ENCODE results near the gene KIF26A. TPM values are rescaled to one million over a fixed set of nuclear protein-coding genes. Genes with fewer than 3 reads are reported as not detected.
A peak's percentile ranks its signal among the peaks of the same experiment; 100 is the strongest.

The KIF26A gene
- polyA plus RNA-seq, 1 of the 3 experiments (the other 2 are of a cell fraction), result 1.7 TPM

DNA sequence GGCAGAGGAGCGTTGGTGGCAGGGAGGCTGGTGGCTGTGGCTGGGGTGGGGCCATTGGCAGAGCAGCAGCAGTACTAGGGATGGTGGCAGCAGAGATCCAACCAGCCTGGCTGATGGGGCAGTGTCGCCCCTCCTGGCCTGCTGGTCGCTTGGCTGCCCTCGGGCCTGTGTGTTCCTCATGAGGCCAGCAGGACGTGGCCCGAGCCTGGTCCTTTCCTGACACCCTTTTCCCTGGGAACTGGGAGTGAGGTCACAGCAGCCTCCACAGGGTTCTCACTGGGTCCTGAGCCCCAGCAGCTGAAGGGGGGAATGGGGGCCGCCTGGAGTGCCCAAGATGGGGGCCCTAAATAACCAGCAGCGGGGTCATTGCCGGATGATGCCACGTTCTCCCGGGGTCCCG, 46.1 kb downstream of the KIF26A start:
- ChIA-PET CTCF (interaction anchor here (0.7 to 1.9 kb wide), 4 partner anchors 16 to 327 kb away, joined by 3 to 7 read pairs (median 3); no protein-coding TSS in a partner anchor), POLR2A (interaction anchor here (1.7 kb wide), 1 partner anchor 40 kb away, joined by 5 read pairs; no protein-coding TSS in a partner anchor)
- peak overlapping the region in 1 of 2 experiments; percentile 60; a peak in 1 of 4 replicates for H3K27ac ChIP-seq (ENCODE audit: low read depth in 2 of 2, low read length in 1 of 2)
- H3K9me2 ChIP-seq, result no peaks in the 10 kb centered on the region
- no peaks in the 10 kb centered on the region for H3K27me3 ChIP-seq (ENCODE audit: insufficient read depth)
- no peaks in the 10 kb centered on the region for H4K20me1 ChIP-seq (ENCODE audit: insufficient read depth)
- TF ChIP-seq TCF12 (IDR thresholded peaks at IDR 0.05) (no peak), NRF1 (IDR thresholded peaks at IDR 0.05; ENCODE audit: low read depth, low read length) (no peak), ELF1 (IDR thresholded peaks at IDR 0.05) (no peak), EZH2phosphoT487 (IDR thresholded peaks at IDR 0.05; ENCODE audit: borderline replicate concordance, low read depth) (no peak), SMC3 (IDR thresholded peaks at IDR 0.05; ENCODE audit: low read depth, low read length) (peak; percentile 5; the same call in 1 of the 2 replicates), RAD21 (IDR thresholded peaks at IDR 0.05; ENCODE audit: low read length) (peak; percentile 39)
- TF ChIP-seq, protein P1, sequence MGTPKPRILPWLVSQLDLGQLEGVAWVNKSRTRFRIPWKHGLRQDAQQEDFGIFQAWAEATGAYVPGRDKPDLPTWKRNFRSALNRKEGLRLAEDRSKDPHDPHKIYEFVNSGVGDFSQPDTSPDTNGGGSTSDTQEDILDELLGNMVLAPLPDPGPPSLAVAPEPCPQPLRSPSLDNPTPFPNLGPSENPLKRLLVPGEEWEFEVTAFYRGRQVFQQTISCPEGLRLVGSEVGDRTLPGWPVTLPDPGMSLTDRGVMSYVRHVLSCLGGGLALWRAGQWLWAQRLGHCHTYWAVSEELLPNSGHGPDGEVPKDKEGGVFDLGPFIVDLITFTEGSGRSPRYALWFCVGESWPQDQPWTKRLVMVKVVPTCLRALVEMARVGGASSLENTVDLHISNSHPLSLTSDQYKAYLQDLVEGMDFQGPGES (IDR thresholded peaks at IDR 0.05; ENCODE audit: low read depth, low read length), result no peak
- TF ChIP-seq, protein P2, sequence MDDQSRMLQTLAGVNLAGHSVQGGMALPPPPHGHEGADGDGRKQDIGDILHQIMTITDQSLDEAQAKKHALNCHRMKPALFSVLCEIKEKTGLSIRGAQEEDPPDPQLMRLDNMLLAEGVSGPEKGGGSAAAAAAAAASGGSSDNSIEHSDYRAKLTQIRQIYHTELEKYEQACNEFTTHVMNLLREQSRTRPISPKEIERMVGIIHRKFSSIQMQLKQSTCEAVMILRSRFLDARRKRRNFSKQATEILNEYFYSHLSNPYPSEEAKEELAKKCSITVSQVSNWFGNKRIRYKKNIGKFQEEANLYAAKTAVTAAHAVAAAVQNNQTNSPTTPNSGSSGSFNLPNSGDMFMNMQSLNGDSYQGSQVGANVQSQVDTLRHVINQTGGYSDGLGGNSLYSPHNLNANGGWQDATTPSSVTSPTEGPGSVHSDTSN (IDR thresholded peaks at IDR 0.05), result no peak
- H3K9ac ChIP-seq, result no peak overlapping the region
- H3K4me3 ChIP-seq (ENCODE audit: low read depth in 2 of 2, low read length in 1 of 2), result no peak overlapping the region
- no CpG with 5 or more reads among the region's 12 CpGs for WGBS (ENCODE audit: low lambda C conversion rate)
- no peak overlapping the region for H2AFZ ChIP-seq (ENCODE audit: low read depth)
- no peak overlapping the region for H3K4me2 ChIP-seq
- H3K4me1 ChIP-seq (ENCODE audit: control insufficient read depth in 1 of 2, insufficient read depth in 2 of 2, low read depth in 1 of 2, low read length in 1 of 2), result peaks cover 0 to 28% of the 10 kb centered on the region in 2 experiments; a peak in 1 of 4 replicates
- DNase-seq, result peak; percentile 85
- H3K9me3 ChIP-seq, result no peaks in the 10 kb centered on the region
- H3K36me3 ChIP-seq (replicated peaks in 1 of 2; ENCODE audit: control insufficient read depth in 1 of 2, insufficient read depth in 2 of 2, low read length in 1 of 2), result no peaks in the 10 kb centered on the region
- no peaks in the 10 kb centered on the region for H3F3A ChIP-seq (replicated peaks; ENCODE audit: insufficient read depth)
- H3K79me2 ChIP-seq (ENCODE audit: insufficient read depth), result no peaks in the 10 kb centered on the region

DNA sequence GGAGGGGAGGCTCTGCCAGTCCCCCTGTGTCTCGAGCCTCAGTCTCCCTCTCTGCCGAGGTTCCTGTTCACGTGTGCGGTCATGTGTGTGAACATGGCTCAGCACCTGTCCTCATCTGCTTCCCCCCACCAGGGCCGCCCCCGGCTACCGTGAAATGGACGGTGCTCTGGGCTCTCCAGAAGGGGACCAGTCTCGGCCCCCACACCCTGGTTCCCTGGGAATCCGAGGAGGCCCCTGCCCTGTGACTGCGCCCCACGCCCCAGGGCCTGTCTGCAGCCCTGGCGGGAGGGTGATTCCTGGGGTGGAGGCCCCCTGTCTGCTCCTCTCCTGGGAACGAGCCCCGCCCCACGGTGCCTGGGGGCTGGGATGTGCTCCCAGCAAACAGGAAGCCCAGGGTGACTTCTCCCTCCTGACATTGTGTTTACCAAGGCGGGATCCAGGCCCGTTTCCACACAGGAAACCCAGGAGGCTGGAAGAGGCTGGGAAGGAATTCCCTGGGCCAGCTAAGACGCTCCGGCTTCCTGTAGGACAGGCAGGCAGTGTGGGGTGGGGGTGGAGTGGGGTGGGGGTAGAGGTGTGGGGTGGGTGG, 46.6 kb downstream of the KIF26A start:
- no peaks in the 10 kb centered on the region for H3K9me2 ChIP-seq

More for the DNA sequence above, 46.6 kb downstream of the KIF26A start:
- peaks cover 0 to 30% of the 10 kb centered on the region in 2 experiments; a peak in 1 of 4 replicates for H3K4me1 ChIP-seq (ENCODE audit: control insufficient read depth in 1 of 2, insufficient read depth in 2 of 2, low read depth in 1 of 2, low read length in 1 of 2)
- peak overlapping the region in 1 of 2 experiments; percentile 60; a peak in 1 of 4 replicates for H3K27ac ChIP-seq (ENCODE audit: low read depth in 2 of 2, low read length in 1 of 2)
- H3K79me2 ChIP-seq (ENCODE audit: insufficient read depth), result no peaks in the 10 kb centered on the region
- H2AFZ ChIP-seq (ENCODE audit: low read depth), result no peak overlapping the region
- no peak overlapping the region for H3K4me2 ChIP-seq
- WGBS (ENCODE audit: low lambda C conversion rate), result 76% methylated on average over 13 of the region's 20 CpGs
- ChIA-PET POLR2A (no interaction called here), CTCF (interaction anchor here (0.9 to 1.5 kb wide), 4 partner anchors 14 to 35 kb away, joined by 3 to 4 read pairs (median 3); no protein-coding TSS in a partner anchor)
- no peaks in the 10 kb centered on the region for H3F3A ChIP-seq (replicated peaks; ENCODE audit: insufficient read depth)
- no peaks in the 10 kb centered on the region for H3K36me3 ChIP-seq (replicated peaks in 1 of 2; ENCODE audit: control insufficient read depth in 1 of 2, insufficient read depth in 2 of 2, low read length in 1 of 2)
- no peaks in the 10 kb centered on the region for H4K20me1 ChIP-seq (ENCODE audit: insufficient read depth)
- no peak overlapping the region for H3K9ac ChIP-seq
- no peak overlapping the region for H3K4me3 ChIP-seq (ENCODE audit: low read depth in 2 of 2, low read length in 1 of 2)
- no peaks in the 10 kb centered on the region for H3K27me3 ChIP-seq (ENCODE audit: insufficient read depth)
- TF ChIP-seq MEF2A (IDR thresholded peaks at IDR 0.05; ENCODE audit: borderline replicate concordance, low read depth) (no peak), RCOR1 (IDR thresholded peaks at IDR 0.05; ENCODE audit: low read length) (no peak), YY1 (IDR thresholded peaks at IDR 0.05; ENCODE audit: low read depth) (no peak), NRF1 (IDR thresholded peaks at IDR 0.05; ENCODE audit: low read depth, low read length) (no peak), TCF12 (IDR thresholded peaks at IDR 0.05) (no peak), RXRA (IDR thresholded peaks at IDR 0.05; ENCODE audit: borderline replicate concordance, low read depth) (no peak), RAD21 (IDR thresholded peaks at IDR 0.05; ENCODE audit: low read length) (no peak), EZH2phosphoT487 (IDR thresholded peaks at IDR 0.05; ENCODE audit: borderline replicate concordance, low read depth) (no peak), TAF1 (IDR thresholded peaks at IDR 0.05; ENCODE audit: borderline replicate concordance, low read depth, low read length) (no peak), SMC3 (IDR thresholded peaks at IDR 0.05; ENCODE audit: low read depth, low read length) (no peak), POLR2AphosphoS5 (IDR thresholded peaks at IDR 0.05; ENCODE audit: low read depth, low read length) (no peak), ELF1 (IDR thresholded peaks at IDR 0.05) (no peak)
- TF ChIP-seq, protein P3, sequence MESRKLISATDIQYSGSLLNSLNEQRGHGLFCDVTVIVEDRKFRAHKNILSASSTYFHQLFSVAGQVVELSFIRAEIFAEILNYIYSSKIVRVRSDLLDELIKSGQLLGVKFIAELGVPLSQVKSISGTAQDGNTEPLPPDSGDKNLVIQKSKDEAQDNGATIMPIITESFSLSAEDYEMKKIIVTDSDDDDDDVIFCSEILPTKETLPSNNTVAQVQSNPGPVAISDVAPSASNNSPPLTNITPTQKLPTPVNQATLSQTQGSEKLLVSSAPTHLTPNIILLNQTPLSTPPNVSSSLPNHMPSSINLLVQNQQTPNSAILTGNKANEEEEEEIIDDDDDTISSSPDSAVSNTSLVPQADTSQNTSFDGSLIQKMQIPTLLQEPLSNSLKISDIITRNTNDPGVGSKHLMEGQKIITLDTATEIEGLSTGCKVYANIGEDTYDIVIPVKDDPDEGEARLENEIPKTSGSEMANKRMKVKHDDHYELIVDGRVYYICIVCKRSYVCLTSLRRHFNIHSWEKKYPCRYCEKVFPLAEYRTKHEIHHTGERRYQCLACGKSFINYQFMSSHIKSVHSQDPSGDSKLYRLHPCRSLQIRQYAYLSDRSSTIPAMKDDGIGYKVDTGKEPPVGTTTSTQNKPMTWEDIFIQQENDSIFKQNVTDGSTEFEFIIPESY (IDR thresholded peaks at IDR 0.05; ENCODE audit: borderline replicate concordance, low read depth), result no peak
- TF ChIP-seq, protein P4, sequence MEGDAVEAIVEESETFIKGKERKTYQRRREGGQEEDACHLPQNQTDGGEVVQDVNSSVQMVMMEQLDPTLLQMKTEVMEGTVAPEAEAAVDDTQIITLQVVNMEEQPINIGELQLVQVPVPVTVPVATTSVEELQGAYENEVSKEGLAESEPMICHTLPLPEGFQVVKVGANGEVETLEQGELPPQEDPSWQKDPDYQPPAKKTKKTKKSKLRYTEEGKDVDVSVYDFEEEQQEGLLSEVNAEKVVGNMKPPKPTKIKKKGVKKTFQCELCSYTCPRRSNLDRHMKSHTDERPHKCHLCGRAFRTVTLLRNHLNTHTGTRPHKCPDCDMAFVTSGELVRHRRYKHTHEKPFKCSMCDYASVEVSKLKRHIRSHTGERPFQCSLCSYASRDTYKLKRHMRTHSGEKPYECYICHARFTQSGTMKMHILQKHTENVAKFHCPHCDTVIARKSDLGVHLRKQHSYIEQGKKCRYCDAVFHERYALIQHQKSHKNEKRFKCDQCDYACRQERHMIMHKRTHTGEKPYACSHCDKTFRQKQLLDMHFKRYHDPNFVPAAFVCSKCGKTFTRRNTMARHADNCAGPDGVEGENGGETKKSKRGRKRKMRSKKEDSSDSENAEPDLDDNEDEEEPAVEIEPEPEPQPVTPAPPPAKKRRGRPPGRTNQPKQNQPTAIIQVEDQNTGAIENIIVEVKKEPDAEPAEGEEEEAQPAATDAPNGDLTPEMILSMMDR (IDR thresholded peaks at IDR 0.05), result no peak
- TF ChIP-seq, protein P5, sequence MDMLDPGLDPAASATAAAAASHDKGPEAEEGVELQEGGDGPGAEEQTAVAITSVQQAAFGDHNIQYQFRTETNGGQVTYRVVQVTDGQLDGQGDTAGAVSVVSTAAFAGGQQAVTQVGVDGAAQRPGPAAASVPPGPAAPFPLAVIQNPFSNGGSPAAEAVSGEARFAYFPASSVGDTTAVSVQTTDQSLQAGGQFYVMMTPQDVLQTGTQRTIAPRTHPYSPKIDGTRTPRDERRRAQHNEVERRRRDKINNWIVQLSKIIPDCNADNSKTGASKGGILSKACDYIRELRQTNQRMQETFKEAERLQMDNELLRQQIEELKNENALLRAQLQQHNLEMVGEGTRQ (IDR thresholded peaks at IDR 0.05; ENCODE audit: borderline replicate concordance, low read depth, low read length), result no peak
- TF ChIP-seq, protein P1 (IDR thresholded peaks at IDR 0.05; ENCODE audit: low read depth, low read length), result no peak
- H3K9me3 ChIP-seq, result no peaks in the 10 kb centered on the region
- peak; percentile 66 for DNase-seq

All from SK-N-SH (cell line).